ENCODE data around the gene DYRK2.
A peak's percentile ranks its signal among the peaks of the same experiment; 100 is the strongest.

The DYRK2 gene

GRCh38 chr12:67646775-67647174 is 1.8 kb upstream of the DYRK2 start:
- DNase-seq (ENCODE audit: low read depth), result no peak

GRCh38 chr12:67647181-67647798 is 1.3 kb upstream of the DYRK2 start:
- no peak for DNase-seq (ENCODE audit: low read depth)

GRCh38 chr12:67647799-67648520 is 585 bp upstream of the DYRK2 start:
- peak; percentile 80 for DNase-seq (ENCODE audit: low read depth)

- no peak for DNase-seq (ENCODE audit: low read depth)
Measured at GRCh38 chr12:67649261-67649569, 670 bp downstream of the DYRK2 start.

GRCh38 chr12:67649570-67650387 is 1.2 kb downstream of the DYRK2 start:
- no peak for DNase-seq (ENCODE audit: low read depth)

- no peak for DNase-seq (ENCODE audit: low read depth)
Measured at GRCh38 chr12:67650388-67651131, 2.0 kb downstream of the DYRK2 start.

- no peak for DNase-seq (ENCODE audit: low read depth)
Measured at GRCh38 chr12:67651132-67651695, 2.7 kb downstream of the DYRK2 start.

GRCh38 chr12:67655829-67656228 is 7.3 kb downstream of the DYRK2 start:
- no peak for DNase-seq (ENCODE audit: low read depth)

- no peak for DNase-seq (ENCODE audit: low read depth)
Measured at GRCh38 chr12:67656251-67656650, 7.7 kb downstream of the DYRK2 start.

GRCh38 chr12:67658486-67658885 is 9.9 kb downstream of the DYRK2 start:
- DNase-seq (ENCODE audit: low read depth), result no peak

- DNase-seq (ENCODE audit: low read depth), result no peak
Measured at GRCh38 chr12:67659292-67659691, 10.7 kb downstream of the DYRK2 start.

- no peak for DNase-seq (ENCODE audit: low read depth)
Measured at GRCh38 chr12:67661311-67662021, 12.9 kb downstream of the DYRK2 start.

GRCh38 chr12:67662910-67663538 is 14.5 kb downstream of the DYRK2 start:
- no peak for DNase-seq (ENCODE audit: low read depth)

- no peak for DNase-seq (ENCODE audit: low read depth)
Measured at GRCh38 chr12:67664171-67664570, 15.6 kb downstream of the DYRK2 start.

GRCh38 chr12:67665679-67666078 is 17.1 kb downstream of the DYRK2 start:
- no peak for DNase-seq (ENCODE audit: low read depth)

GRCh38 chr12:67666605-67667004 is 18.1 kb downstream of the DYRK2 start:
- DNase-seq (ENCODE audit: low read depth), result no peak

- DNase-seq (ENCODE audit: low read depth), result no peak
Measured at GRCh38 chr12:67667276-67668073, 18.9 kb downstream of the DYRK2 start.

GRCh38 chr12:67669217-67669933 is 20.8 kb downstream of the DYRK2 start:
- no peak for DNase-seq (ENCODE audit: low read depth)

GRCh38 chr12:67669934-67670631 is 21.5 kb downstream of the DYRK2 start:
- no peak for DNase-seq (ENCODE audit: low read depth)
